Panc1 (cell line): ENCODE data around the gene GFM1. TPM values are rescaled to one million over a fixed set of nuclear protein-coding genes. Genes with fewer than 3 reads are reported as not detected.

Experiments
- ATAC-seq: fragments of 200-7000 bp; cut with Tn5 transposase; 2 replicates; pipeline ENCODE4 v1.9.1; 2020; ENCODE audit warnings: mild to moderate bottlenecking, moderate library complexity
- BruUV-seq: library from RNA; stranded (reverse); fragments of 400-500 nt; replicated peaks from 2 replicates; lab custom pipeline; 2021; lab: Mats Ljungman, UMichigan
- CTCF ChIA-PET: fragments of 300-600 bp; sonication (Branson Sonifier 250); formaldehyde crosslinking; loops from one replicate; lab custom pipeline; 2022; ENCODE audit warnings: antibody characterized with exemption; lab: Charles Lee
- POLR2A ChIA-PET: fragments of 300-600 bp; sonication (Branson Sonifier 250); formaldehyde crosslinking; loops from one replicate; lab custom pipeline; 2022; ENCODE audit warnings: antibody characterized with exemption; lab: Charles Lee
- DNase-seq: peaks from one replicate; pipeline ENCODE4 v3.0.0-alpha.2; 2010; ENCODE audit warnings: low read depth, low spot score
- H3K27ac ChIP-seq: 2 replicates; pipeline ENCODE4 v1.5.1; 2011; ENCODE audit warnings: mild to moderate bottlenecking, low read length, inconsistent platforms
- H3K27me3 ChIP-seq: fragments of 200-500 bp; sonication (Bioruptor generic); 2 replicates; pipeline ENCODE4 v1.6.0; 2014; ENCODE audit warnings: low read length, inconsistent platforms; ENCODE audit not compliant: control insufficient read depth, insufficient read depth
- H3K36me3 ChIP-seq: fragments of 200-500 bp; sonication (Bioruptor generic); 2 replicates; pipeline ENCODE4 v1.5.1; 2014; ENCODE audit warnings: inconsistent platforms, mild to moderate bottlenecking, low read length, moderate library complexity; ENCODE audit not compliant: control insufficient read depth, insufficient read depth
- H3K4me1 ChIP-seq: 2 replicates; pipeline ENCODE4 v1.5.1; 2011; ENCODE audit warnings: inconsistent platforms, mild to moderate bottlenecking, low read length, moderate library complexity; ENCODE audit not compliant: control insufficient read depth, insufficient read depth
- H3K4me3 ChIP-seq, 2 experiments: 2 replicates each; pipeline ENCODE4 v1.5.1; 2011 to 2012; ENCODE audit warnings: low read depth in 2 of 2, low read length in 2 of 2, mild to moderate bottlenecking in 2 of 2, inconsistent platforms in 1 of 2, moderate library complexity in 1 of 2
- H3K9me3 ChIP-seq: fragments of 200-500 bp; sonication (Bioruptor generic); 2 replicates; pipeline ENCODE4 v1.5.1; 2014; ENCODE audit warnings: low read depth, mild to moderate bottlenecking, inconsistent platforms, low read length, moderate library complexity; ENCODE audit not compliant: control insufficient read depth, insufficient read depth
- POLR2AphosphoS5 ChIP-seq: IDR thresholded peaks from 2 replicates; pipeline ENCODE4 v1.6.1; 2012; ENCODE audit warnings: mild to moderate bottlenecking, low read depth, low read length, moderate library complexity
- SIN3A ChIP-seq: IDR thresholded peaks from 2 replicates; pipeline ENCODE4 v1.6.1; 2012; ENCODE audit warnings: low read depth, mild to moderate bottlenecking, low read length, moderate library complexity, borderline replicate concordance; ENCODE audit not compliant: insufficient read depth
- TCF7L2 ChIP-seq: IDR thresholded peaks from 2 replicates; pipeline ENCODE4 v1.6.1; 2011; ENCODE audit warnings: mild to moderate bottlenecking, low read depth, low read length, inconsistent platforms
- in situ Hi-C: cut with HindIII; loops from 2 replicates; pipeline ENCODE4 v1.10.0; 2016; ENCODE audit warnings: low sequenced_read_pairs, low pct_unique_long_range_greater_than_20kb
- intact Hi-C: fragments of 100-400 bp; cut with micrococcal nuclease; formaldehyde crosslinking; loops from one replicate; pipeline ENCODE4 v1.10.0; 2022; ENCODE audit not compliant: unreplicated experiment
- total RNA-seq: library from RNA; stranded (reverse); gene quantifications from one replicate; pipeline ENCODE4 v1.2.1, GENCODE V29; 2021; ENCODE audit not compliant: unreplicated experiment
- TF ChIP-seq, protein P1 (sequence below), 2 experiments: IDR thresholded peaks; 2 replicates each; pipeline ENCODE4 v1.6.1; 2011 to 2012; ENCODE audit warnings: low read depth in 2 of 2, control low read depth in 1 of 2, low read length in 1 of 2, mild to moderate bottlenecking in 1 of 2, moderate library complexity in 1 of 2; ENCODE audit not compliant: insufficient read depth in 1 of 2
- TF ChIP-seq, protein P2 (sequence below): fragments of 450-650 bp; IDR thresholded peaks from 2 replicates; pipeline ENCODE4 v1.5.1; 2017; ENCODE audit warnings: mild to moderate bottlenecking

GFM1 gene
- total RNA-seq, 1 experiment from 2014 or later = 59.3 TPM

DNA sequence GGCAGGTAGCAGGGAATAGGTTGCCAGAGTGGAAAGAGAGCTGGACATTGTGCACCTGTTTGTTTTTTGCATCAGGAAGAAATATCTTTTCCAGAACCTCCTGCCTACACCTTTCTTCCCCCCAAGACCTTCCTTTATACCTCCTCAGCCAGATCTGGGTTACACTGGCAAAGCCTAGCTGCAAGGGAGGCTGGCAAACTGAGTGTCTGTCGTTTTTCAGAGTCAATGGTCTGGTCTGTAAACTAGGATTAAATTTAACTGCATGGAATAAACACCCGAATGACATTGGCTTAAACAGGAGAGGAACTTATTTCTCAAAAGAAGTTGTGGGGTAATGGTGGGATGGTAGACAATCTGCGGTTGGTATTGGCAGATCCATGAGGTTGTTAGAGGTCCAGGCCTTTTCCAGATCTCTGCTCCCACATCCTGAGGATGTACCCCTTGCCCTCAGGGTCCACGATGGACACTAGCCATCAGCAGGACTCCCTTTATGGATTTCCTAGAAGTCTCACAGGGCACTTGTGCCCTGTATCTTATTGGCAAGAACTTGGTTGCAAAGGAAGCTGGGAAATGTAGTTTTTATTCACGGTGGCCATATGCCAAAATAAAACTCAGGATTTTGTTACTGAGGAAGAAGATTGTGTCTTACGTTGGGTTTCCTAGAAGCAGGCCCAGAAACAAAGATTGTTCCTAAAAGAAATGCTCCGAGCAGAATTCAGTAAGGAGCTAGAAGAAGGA lies 91.1 kb downstream of the GFM1 start:
- CTCF ChIA-PET = interaction anchor here (0.8 kb wide), 1 partner anchor 54 kb away, joined by 5 read pairs; no protein-coding TSS in a partner anchor
- DNase-seq (no peak), ATAC-seq (no peak)
- no peaks in the 10 kb centered on the region for H3K36me3 ChIP-seq
- TF ChIP-seq TCF7L2 (no peak), POLR2AphosphoS5 (no peak)
- TF ChIP-seq, protein P1, sequence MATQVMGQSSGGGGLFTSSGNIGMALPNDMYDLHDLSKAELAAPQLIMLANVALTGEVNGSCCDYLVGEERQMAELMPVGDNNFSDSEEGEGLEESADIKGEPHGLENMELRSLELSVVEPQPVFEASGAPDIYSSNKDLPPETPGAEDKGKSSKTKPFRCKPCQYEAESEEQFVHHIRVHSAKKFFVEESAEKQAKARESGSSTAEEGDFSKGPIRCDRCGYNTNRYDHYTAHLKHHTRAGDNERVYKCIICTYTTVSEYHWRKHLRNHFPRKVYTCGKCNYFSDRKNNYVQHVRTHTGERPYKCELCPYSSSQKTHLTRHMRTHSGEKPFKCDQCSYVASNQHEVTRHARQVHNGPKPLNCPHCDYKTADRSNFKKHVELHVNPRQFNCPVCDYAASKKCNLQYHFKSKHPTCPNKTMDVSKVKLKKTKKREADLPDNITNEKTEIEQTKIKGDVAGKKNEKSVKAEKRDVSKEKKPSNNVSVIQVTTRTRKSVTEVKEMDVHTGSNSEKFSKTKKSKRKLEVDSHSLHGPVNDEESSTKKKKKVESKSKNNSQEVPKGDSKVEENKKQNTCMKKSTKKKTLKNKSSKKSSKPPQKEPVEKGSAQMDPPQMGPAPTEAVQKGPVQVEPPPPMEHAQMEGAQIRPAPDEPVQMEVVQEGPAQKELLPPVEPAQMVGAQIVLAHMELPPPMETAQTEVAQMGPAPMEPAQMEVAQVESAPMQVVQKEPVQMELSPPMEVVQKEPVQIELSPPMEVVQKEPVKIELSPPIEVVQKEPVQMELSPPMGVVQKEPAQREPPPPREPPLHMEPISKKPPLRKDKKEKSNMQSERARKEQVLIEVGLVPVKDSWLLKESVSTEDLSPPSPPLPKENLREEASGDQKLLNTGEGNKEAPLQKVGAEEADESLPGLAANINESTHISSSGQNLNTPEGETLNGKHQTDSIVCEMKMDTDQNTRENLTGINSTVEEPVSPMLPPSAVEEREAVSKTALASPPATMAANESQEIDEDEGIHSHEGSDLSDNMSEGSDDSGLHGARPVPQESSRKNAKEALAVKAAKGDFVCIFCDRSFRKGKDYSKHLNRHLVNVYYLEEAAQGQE (IDR thresholded peaks at IDR 0.05; ENCODE audit: insufficient read depth in 1 of 2, low read depth in 2 of 2, low read length in 1 of 2) = no peak
- in situ Hi-C loops = no loop called here
- H3K4me1 ChIP-seq = peaks cover 5% of the 10 kb centered on the region
- H3K4me3 ChIP-seq = no peak overlapping the region
- peaks cover 5% of the 10 kb centered on the region; the same call in 1 of the 2 replicates for H3K9me3 ChIP-seq
- POLR2A ChIA-PET = no interaction called here
- H3K27ac ChIP-seq = no peak overlapping the region
- intact Hi-C loops = no loop called here
- no TSS peak for BruUV-seq
- no peaks in the 10 kb centered on the region for H3K27me3 ChIP-seq

DNA sequence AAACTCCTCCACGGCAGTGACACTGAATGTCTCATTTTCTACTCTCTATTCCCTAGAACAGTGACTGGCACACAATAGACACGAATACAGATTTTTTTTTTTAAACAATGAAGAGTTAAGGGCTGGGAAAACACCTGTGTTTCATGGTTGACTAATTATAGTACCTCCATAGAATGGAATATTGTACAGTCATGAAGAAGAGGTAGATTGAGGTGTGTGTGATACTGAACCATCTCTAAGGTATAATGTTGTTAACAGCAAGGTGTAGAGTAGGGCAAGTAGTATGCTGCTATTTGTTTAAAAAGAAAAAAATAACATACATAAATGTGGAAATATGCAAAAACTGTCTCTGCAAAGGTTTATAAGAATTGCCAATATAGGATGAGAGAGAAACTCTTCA lies 93.1 kb downstream of the GFM1 start:
- intact Hi-C loops (no loop called here), in situ Hi-C loops (no loop called here)
- no TSS peak for BruUV-seq
- TF ChIP-seq POLR2AphosphoS5 = no peak
- no peak for TF ChIP-seq SIN3A
- no peak for TF ChIP-seq TCF7L2
- TF ChIP-seq, protein P1 (IDR thresholded peaks at IDR 0.05; ENCODE audit: insufficient read depth in 1 of 2, low read depth in 2 of 2, low read length in 1 of 2) = no peak
- TF ChIP-seq, protein P2, sequence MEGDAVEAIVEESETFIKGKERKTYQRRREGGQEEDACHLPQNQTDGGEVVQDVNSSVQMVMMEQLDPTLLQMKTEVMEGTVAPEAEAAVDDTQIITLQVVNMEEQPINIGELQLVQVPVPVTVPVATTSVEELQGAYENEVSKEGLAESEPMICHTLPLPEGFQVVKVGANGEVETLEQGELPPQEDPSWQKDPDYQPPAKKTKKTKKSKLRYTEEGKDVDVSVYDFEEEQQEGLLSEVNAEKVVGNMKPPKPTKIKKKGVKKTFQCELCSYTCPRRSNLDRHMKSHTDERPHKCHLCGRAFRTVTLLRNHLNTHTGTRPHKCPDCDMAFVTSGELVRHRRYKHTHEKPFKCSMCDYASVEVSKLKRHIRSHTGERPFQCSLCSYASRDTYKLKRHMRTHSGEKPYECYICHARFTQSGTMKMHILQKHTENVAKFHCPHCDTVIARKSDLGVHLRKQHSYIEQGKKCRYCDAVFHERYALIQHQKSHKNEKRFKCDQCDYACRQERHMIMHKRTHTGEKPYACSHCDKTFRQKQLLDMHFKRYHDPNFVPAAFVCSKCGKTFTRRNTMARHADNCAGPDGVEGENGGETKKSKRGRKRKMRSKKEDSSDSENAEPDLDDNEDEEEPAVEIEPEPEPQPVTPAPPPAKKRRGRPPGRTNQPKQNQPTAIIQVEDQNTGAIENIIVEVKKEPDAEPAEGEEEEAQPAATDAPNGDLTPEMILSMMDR = no peak
- no peak for ATAC-seq
- Histone ChIP-seq H3K9me3 (peaks cover 5% of the 10 kb centered on the region; the same call in 1 of the 2 replicates), H3K27ac (no peak overlapping the region), H3K4me3 (no peak overlapping the region), H3K4me1 (no peaks in the 10 kb centered on the region), H3K36me3 (no peaks in the 10 kb centered on the region), H3K27me3 (no peaks in the 10 kb centered on the region)
- DNase-seq = no peak
- ChIA-PET CTCF (no interaction called here), POLR2A (no interaction called here)
